WTC11 (cell line): ENCODE data around the gene ZNF771. TPM values are rescaled to one million over a fixed set of nuclear protein-coding genes. Genes with fewer than 3 reads are reported as not detected.

Experiments used
- ATAC-seq: fragments of 200-7000 bp; cut with Tn5 transposase; 2 replicates; pipeline ENCODE4 v1.10.0; 2021; ENCODE audit warnings: mild to moderate bottlenecking, moderate library complexity
- CTCF ChIA-PET: fragments of 300-600 bp; sonication (Branson Sonifier 250); formaldehyde crosslinking; loops from one replicate; lab custom pipeline; 2021; ENCODE audit warnings: antibody characterized with exemption; lab: Charles Lee
- POLR2A ChIA-PET: fragments of 350-600 bp; sonication (Branson Sonifier 250); formaldehyde crosslinking; loops from one replicate; lab custom pipeline; 2021; ENCODE audit warnings: antibody characterized with exemption; lab: Charles Lee
- DNase-seq: peaks from one replicate; pipeline ENCODE4 v3.0.0; 2021; ENCODE audit warnings: low spot score
- H3K27ac Mint-ChIP-seq: 2 replicates; pipeline ENCODE4 v1.8.0; 2021; ENCODE audit warnings: mixed read lengths
- H3K27me3 Mint-ChIP-seq: 2 replicates; pipeline ENCODE4 v1.8.0; 2021; ENCODE audit warnings: low read depth, mild to moderate bottlenecking, moderate library complexity, mixed read lengths
- H3K36me3 Mint-ChIP-seq: 2 replicates; pipeline ENCODE4 v1.8.0; 2021; ENCODE audit warnings: mixed read lengths
- H3K4me1 Mint-ChIP-seq: 2 replicates; pipeline ENCODE4 v1.8.0; 2022; ENCODE audit warnings: mixed read lengths
- H3K4me3 Mint-ChIP-seq: 2 replicates; pipeline ENCODE4 v1.8.0; 2021; ENCODE audit warnings: mild to moderate bottlenecking, moderate library complexity, mixed read lengths
- H3K9me3 Mint-ChIP-seq: 2 replicates; pipeline ENCODE4 v1.8.0; 2021; ENCODE audit warnings: mixed read lengths
- ATF2 ChIP-seq: sonication (generic); formaldehyde crosslinking; IDR thresholded peaks from 2 replicates; pipeline ENCODE4 v1.8.1; 2022; ENCODE audit warnings: low read depth, missing genetic modification reagents, borderline replicate concordance
- CREM ChIP-seq: sonication (generic); formaldehyde crosslinking; IDR thresholded peaks from 2 replicates; pipeline ENCODE4 v1.8.1; 2022; ENCODE audit warnings: mild to moderate bottlenecking, missing genetic modification reagents, moderate library complexity
- NFYB ChIP-seq: sonication (generic); formaldehyde crosslinking; conservative IDR thresholded peaks from 2 replicates; pipeline ENCODE4 v1.8.0; 2022; ENCODE audit warnings: low read depth, missing genetic modification reagents
- SP1 ChIP-seq: sonication (generic); formaldehyde crosslinking; conservative IDR thresholded peaks from 2 replicates; pipeline ENCODE4 v1.8.1; 2022; ENCODE audit warnings: missing genetic modification reagents
- ZBTB21 ChIP-seq: sonication (generic); formaldehyde crosslinking; IDR thresholded peaks from 2 replicates; pipeline ENCODE4 v1.8.1; 2023; ENCODE audit warnings: mild to moderate bottlenecking, missing genetic modification reagents, borderline replicate concordance
- ZNF219 ChIP-seq: sonication (generic); formaldehyde crosslinking; IDR thresholded peaks from 2 replicates; pipeline ENCODE4 v1.8.0; 2023; ENCODE audit warnings: missing genetic modification reagents, mild to moderate bottlenecking, borderline replicate concordance
- ZNF425 ChIP-seq: fragments of 250-450 bp; sonication (Bioruptor Pico); conservative IDR thresholded peaks from 2 replicates; pipeline ENCODE4 v1.9.0; 2021; ENCODE audit warnings: mild to moderate bottlenecking
- total RNA-seq: library from RNA; stranded (reverse); gene quantifications from 3 replicates; pipeline ENCODE4 v1.2.3, GENCODE V29; 2021
- TF ChIP-seq, protein P1 (sequence below): sonication (generic); formaldehyde crosslinking; IDR thresholded peaks from 2 replicates; pipeline ENCODE4 v1.8.1; 2023; ENCODE audit warnings: mild to moderate bottlenecking, missing genetic modification reagents, moderate library complexity
- TF ChIP-seq, protein P2 (sequence below): sonication (generic); formaldehyde crosslinking; IDR thresholded peaks from 2 replicates; pipeline ENCODE4 v1.8.0; 2022; ENCODE audit warnings: mild to moderate bottlenecking, missing genetic modification reagents
- TF ChIP-seq, protein P3 (sequence below): sonication (generic); formaldehyde crosslinking; IDR thresholded peaks from 2 replicates; pipeline ENCODE4 v1.8.0; 2023; ENCODE audit warnings: missing genetic modification reagents, mild to moderate bottlenecking, borderline replicate concordance

ZNF771 gene
- total RNA-seq, 1 experiment from 2014 or later: 10.0 TPM

- H3K36me3 Mint-ChIP-seq: 0 out of 2 replicates have a peak, but pooled peaks cover 2% of the 10 kb centered on the region
Observed at GRCh38 chr16:30382111-30382881, 25.1 kb upstream of the ZNF771 start, which contains the start of gene SEPTIN1. SEPTIN1 (minus strand) TSS chr16:30382561; CDS start chr16:30382542, 19 bp downstream.

GRCh38 chr16:30383521-30383920 lies 23.9 kb upstream of the ZNF771 start:
- CTCF ChIA-PET: interaction anchor here (1.1 to 1.3 kb wide), 2 partner anchors 12 to 13 kb away, joined by 3 read pairs; no protein-coding TSS in a partner anchor
- no peak for ATAC-seq
- Mint-ChIP-seq H3K4me1 (peaks cover 4% of the 10 kb centered on the region), H3K4me3 (no peak overlapping the region), H3K9me3 (no peaks in the 10 kb centered on the region), H3K36me3 (0 out of 2 replicates have a peak, but pooled peaks cover 2% of the 10 kb centered on the region), H3K27me3 (peaks cover 13% of the 10 kb centered on the region), H3K27ac (no peak overlapping the region)
- TF ChIP-seq ZNF425 (CRISPR knock-in tag): no peak
- POLR2A ChIA-PET: interaction anchor here (0.6 to 0.9 kb wide), 2 partner anchors 9 to 27 kb away, joined by 3 to 7 read pairs; no protein-coding TSS in a partner anchor
- DNase-seq: no peak

More at GRCh38 chr16:30382111-30382881, 25.1 kb upstream of the ZNF771 start, which contains the start of gene SEPTIN1:
- H3K27ac Mint-ChIP-seq: no peak within 1 kb of the TSS; the same call in 1 of the 2 replicates
- H3K4me3 Mint-ChIP-seq: no peak within 1 kb of the TSS
- no peaks in the 10 kb centered on the region for H3K9me3 Mint-ChIP-seq
- POLR2A ChIA-PET: interaction anchor here (0.9 kb wide), 1 partner anchor 10 kb away, joined by 3 read pairs; no protein-coding TSS in a partner anchor
- H3K27me3 Mint-ChIP-seq: peaks cover 13% of the 10 kb centered on the region
- DNase-seq (no peak), ATAC-seq (no peak)
- H3K4me1 Mint-ChIP-seq: peaks cover 6% of the 10 kb centered on the region
- CTCF ChIA-PET: interaction anchor here (1.1 to 1.3 kb wide), 2 partner anchors 12 to 14 kb away, joined by 3 read pairs; no protein-coding TSS in a partner anchor
- TF ChIP-seq ATF2 (CRISPR knock-in tag): no peak
- no peak for TF ChIP-seq ZBTB21 (CRISPR knock-in tag)
- TF ChIP-seq, protein P1, sequence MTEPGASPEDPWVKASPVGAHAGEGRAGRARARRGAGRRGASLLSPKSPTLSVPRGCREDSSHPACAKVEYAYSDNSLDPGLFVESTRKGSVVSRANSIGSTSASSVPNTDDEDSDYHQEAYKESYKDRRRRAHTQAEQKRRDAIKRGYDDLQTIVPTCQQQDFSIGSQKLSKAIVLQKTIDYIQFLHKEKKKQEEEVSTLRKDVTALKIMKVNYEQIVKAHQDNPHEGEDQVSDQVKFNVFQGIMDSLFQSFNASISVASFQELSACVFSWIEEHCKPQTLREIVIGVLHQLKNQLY: no peak
- no peak for TF ChIP-seq SP1
- no peak for TF ChIP-seq CREM (CRISPR knock-in tag)
- no peak for TF ChIP-seq NFYB (CRISPR knock-in tag)

GRCh38 chr16:30394592-30395154 lies 12.7 kb upstream of the ZNF771 start:
- ChIA-PET CTCF (interaction anchor here (0.6 to 9.3 kb wide), 13 partner anchors 8 to 282 kb away, joined by 3 to 97 read pairs (median 6); partner anchors contain the start of genes CD2BP2, DCTPP1, GDPD3 and TBC1D10B), POLR2A (interaction anchor here (0.7 to 2.0 kb wide), 9 partner anchors 13 to 164 kb away, joined by 3 to 26 read pairs (median 6); partner anchors contain the start of genes CD2BP2, MYL11, ZNF764 and ZNF771)
- DNase-seq: no peak
- peaks cover 4% of the 10 kb centered on the region; the same call in 1 of the 2 replicates for H3K27me3 Mint-ChIP-seq
- H3K36me3 Mint-ChIP-seq: peaks cover 5% of the 10 kb centered on the region
- H3K9me3 Mint-ChIP-seq: no peaks in the 10 kb centered on the region
- H3K4me3 Mint-ChIP-seq: peak overlapping the region; percentile 81
- H3K27ac Mint-ChIP-seq: peak overlapping the region; percentile 98
- H3K4me1 Mint-ChIP-seq: peaks cover 32% of the 10 kb centered on the region
- ATAC-seq: peak; percentile 53
- TF ChIP-seq NFYB (CRISPR knock-in tag) (no peak), ZNF219 (CRISPR knock-in tag) (no peak)
- TF ChIP-seq, protein P2, sequence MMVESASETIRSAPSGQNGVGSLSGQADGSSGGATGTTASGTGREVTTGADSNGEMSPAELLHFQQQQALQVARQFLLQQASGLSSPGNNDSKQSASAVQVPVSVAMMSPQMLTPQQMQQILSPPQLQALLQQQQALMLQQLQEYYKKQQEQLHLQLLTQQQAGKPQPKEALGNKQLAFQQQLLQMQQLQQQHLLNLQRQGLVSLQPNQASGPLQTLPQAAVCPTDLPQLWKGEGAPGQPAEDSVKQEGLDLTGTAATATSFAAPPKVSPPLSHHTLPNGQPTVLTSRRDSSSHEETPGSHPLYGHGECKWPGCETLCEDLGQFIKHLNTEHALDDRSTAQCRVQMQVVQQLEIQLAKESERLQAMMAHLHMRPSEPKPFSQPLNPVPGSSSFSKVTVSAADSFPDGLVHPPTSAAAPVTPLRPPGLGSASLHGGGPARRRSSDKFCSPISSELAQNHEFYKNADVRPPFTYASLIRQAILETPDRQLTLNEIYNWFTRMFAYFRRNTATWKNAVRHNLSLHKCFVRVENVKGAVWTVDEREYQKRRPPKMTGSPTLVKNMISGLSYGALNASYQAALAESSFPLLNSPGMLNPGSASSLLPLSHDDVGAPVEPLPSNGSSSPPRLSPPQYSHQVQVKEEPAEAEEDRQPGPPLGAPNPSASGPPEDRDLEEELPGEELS (CRISPR knock-in tag): no peak
- TF ChIP-seq, protein P3, sequence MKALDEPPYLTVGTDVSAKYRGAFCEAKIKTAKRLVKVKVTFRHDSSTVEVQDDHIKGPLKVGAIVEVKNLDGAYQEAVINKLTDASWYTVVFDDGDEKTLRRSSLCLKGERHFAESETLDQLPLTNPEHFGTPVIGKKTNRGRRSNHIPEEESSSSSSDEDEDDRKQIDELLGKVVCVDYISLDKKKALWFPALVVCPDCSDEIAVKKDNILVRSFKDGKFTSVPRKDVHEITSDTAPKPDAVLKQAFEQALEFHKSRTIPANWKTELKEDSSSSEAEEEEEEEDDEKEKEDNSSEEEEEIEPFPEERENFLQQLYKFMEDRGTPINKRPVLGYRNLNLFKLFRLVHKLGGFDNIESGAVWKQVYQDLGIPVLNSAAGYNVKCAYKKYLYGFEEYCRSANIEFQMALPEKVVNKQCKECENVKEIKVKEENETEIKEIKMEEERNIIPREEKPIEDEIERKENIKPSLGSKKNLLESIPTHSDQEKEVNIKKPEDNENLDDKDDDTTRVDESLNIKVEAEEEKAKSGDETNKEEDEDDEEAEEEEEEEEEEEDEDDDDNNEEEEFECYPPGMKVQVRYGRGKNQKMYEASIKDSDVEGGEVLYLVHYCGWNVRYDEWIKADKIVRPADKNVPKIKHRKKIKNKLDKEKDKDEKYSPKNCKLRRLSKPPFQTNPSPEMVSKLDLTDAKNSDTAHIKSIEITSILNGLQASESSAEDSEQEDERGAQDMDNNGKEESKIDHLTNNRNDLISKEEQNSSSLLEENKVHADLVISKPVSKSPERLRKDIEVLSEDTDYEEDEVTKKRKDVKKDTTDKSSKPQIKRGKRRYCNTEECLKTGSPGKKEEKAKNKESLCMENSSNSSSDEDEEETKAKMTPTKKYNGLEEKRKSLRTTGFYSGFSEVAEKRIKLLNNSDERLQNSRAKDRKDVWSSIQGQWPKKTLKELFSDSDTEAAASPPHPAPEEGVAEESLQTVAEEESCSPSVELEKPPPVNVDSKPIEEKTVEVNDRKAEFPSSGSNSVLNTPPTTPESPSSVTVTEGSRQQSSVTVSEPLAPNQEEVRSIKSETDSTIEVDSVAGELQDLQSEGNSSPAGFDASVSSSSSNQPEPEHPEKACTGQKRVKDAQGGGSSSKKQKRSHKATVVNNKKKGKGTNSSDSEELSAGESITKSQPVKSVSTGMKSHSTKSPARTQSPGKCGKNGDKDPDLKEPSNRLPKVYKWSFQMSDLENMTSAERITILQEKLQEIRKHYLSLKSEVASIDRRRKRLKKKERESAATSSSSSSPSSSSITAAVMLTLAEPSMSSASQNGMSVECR (CRISPR knock-in tag): 0 out of 2 replicates have a peak, but pooled peaks have one; percentile 37
